Raji (cell line): Measurements from ENCODE around the gene HDDC3.

Experiments
- POLR2A ChIP-seq: IDR thresholded peaks from 2 replicates; pipeline ENCODE4 v1.6.1; 2011; ENCODE audit warnings: low read depth, low read length, control low read depth; ENCODE audit not compliant: insufficient read depth

The HDDC3 gene

DNA sequence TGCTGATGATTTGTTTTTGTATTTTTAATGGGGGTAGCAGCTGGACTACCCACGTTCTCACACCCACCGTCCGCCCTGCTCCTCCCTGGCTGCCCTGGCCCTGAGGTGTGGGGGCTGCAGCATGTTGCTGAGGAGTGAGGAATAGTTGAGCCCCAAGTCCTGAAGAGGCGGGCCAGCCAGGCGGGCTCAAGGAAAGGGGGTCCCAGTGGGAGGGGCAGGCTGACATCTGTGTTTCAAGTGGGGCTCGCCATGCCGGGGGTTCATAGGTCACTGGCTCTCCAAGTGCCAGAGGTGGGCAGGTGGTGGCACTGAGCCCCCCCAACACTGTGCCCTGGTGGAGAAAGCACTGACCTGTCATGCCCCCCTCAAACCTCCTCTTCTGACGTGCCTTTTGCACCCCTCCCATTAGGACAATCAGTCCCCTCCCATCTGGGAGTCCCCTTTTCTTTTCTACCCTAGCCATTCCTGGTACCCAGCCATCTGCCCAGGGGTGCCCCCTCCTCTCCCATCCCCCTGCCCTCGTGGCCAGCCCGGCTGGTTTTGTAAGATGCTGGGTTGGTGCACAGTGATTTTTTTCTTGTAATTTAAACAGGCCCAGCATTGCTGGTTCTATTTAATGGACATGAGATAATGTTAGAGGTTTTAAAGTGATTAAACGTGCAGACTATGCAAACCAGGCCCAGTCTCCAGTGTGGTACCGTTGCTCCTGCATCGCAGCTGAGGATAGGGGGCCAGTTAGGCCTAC lies 49.4 kb downstream of the HDDC3 start:
- no peak for TF ChIP-seq POLR2A

DNA sequence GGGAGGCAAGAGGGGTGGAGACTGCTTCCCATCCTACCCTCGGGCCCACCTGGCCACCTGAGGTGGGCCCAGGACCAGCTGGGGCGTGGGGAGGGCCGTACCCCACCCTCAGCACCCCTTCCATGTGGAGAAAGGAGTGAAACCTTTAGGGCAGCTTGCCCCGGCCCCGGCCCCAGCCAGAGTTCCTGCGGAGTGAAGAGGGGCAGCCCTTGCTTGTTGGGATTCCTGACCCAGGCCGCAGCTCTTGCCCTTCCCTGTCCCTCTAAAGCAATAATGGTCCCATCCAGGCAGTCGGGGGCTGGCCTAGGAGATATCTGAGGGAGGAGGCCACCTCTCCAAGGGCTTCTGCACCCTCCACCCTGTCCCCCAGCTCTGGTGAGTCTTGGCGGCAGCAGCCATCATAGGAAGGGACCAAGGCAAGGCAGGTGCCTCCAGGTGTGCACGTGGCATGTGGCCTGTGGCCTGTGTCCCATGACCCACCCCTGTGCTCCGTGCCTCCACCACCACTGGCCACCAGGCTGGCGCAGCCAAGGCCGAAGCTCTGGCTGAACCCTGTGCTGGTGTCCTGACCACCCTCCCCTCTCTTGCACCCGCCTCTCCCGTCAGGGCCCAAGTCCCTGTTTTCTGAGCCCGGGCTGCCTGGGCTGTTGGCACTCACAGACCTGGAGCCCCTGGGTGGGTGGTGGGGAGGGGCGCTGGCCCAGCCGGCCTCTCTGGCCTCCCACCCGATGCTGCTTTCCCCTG lies 50.2 kb downstream of the HDDC3 start:
- no peak for TF ChIP-seq POLR2A

DNA sequence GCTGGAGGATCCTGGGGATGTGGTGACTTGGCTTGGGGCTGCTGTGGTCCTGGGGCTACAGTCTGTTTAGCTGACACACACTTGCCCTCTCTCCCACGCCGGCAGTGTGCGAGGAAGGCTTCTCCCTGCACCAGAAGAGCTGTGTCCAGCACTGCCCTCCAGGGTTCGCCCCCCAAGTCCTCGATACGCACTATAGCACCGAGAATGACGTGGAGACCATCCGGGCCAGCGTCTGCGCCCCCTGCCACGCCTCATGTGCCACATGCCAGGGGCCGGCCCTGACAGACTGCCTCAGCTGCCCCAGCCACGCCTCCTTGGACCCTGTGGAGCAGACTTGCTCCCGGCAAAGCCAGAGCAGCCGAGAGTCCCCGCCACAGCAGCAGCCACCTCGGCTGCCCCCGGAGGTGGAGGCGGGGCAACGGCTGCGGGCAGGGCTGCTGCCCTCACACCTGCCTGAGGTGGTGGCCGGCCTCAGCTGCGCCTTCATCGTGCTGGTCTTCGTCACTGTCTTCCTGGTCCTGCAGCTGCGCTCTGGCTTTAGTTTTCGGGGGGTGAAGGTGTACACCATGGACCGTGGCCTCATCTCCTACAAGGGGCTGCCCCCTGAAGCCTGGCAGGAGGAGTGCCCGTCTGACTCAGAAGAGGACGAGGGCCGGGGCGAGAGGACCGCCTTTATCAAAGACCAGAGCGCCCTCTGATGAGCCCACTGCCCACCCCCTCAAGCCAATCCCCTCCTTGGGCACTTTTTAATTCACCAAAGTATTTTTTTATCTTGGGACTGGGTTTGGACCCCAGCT lies 51.0 kb downstream of the HDDC3 start:
- no peak for TF ChIP-seq POLR2A

DNA sequence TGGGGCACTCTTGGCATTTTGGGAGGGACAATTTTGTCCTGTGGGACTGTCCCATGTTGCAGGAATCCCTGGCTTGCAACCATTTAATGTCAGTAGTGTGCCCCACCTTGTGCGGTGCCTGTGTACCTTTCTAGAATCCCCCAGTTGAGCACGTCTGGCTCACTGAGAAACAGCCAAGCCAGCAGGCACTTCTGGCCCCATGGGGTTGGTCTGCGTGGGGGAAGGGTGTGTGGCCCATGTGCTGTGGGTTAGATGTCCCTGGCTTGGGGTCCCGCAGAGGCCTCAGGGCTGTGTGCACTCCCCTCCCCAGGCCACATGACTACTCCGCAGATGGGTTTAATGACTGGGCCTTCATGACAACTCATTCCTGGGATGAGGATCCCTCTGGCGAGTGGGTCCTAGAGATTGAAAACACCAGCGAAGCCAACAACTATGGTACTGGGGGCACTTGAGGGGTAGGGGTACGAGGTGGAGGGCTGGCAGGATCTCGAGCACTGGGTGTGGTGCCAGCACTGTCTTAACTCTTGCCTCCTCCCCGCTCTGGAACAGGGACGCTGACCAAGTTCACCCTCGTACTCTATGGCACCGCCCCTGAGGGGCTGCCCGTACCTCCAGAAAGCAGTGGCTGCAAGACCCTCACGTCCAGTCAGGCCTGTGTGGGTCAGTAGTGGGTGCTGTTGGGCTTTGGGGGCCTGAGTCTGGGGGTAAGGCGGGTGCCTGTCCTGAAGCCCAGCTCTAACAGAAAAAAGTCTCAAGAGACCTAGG lies 51.8 kb downstream of the HDDC3 start:
- TF ChIP-seq POLR2A, result no peak
